HuH-7.5 (cell line): ENCODE data around the gene CD300A.
"Not testable (repeated sequence)": the region's sequence is repeated elsewhere in the genome, so short reads cannot be mapped to it uniquely, and the experiment has no call there.

Experiments
- DNase-seq: peaks from one replicate; pipeline ENCODE4 v3.0.0; 2011; ENCODE audit warnings: low spot score

CD300A gene

DNA sequence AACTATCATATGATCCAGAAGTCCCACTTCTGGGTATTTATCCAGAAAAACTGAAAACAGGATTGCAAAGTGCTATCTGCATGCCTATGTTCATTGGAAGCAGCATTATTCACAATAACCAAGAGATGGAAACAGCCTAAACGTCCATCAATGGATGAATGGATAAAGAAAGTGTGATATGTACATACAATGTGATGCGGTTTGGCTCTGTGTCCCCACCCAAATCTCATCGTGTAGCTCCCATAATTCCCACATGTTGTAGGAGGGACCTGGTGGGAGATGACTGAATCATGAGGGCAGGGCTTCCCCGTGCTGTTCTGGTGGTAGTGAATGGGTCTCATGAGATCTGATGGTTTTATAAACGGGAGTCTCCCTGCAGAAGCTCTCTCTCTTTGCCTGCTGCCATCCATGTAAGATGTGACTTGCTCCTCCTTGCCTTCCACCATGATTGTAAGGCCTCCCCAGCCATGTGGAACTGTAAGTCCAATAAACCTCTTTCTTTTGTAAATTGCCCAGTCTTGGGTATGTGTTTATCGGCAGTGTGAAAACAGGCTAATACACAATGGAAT, 52.1 kb downstream of the CD300A start:
- not testable (repeated sequence) for DNase-seq

DNA sequence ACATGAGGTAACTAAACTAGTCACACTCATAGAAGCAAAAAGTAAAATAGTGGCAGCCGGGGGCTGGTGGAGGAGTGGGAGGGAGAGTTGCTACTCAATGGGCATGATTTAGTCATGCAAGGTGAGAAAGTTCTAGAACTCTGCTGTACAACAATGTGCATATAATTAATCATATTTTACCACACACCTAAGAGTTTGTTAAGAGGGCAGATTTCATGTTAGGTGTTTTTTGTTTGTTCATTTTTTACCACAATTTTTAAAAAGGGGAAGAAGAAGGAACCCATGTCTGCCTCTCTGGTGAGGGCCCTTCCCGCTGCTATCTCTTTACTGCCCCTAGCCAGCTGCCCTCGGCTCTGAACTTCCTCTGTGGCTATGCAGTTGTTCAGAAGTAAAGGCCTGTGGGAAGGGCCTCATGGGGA, 53.6 kb downstream of the CD300A start:
- DNase-seq, result no peak

DNA sequence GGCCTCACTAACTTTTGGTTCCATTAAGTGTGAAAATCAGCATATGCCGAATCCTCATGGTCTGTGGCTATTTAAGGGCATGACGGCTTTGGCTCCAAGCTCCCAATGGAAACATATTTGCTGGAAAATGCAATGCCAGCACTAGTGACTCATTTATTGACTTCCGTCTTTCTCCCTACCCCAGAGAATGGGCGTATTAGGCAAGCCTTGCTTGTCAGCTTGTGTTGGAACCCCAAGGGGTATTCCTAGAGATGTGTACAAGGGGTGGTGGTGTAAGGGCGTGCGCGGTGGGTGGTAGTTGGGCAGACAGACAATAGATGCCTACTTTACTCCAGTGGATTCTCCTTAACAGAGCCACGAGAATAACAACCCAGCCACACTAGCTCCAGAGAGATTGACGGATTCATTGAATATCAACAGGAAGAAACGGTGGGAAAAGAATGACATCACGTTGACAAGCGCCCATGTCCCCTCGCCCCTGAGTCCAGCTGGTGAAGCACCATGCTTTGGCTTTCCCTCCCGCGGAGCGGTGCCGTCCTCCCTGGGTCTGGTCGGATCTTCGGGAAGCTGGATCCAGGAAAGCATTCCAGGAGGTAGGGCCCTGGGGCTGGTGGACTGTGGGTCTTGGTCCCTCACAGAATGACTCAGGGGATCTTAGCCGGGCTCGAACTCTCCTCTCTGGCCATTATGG, 54.5 kb downstream of the CD300A start:
- no peak for DNase-seq

DNA sequence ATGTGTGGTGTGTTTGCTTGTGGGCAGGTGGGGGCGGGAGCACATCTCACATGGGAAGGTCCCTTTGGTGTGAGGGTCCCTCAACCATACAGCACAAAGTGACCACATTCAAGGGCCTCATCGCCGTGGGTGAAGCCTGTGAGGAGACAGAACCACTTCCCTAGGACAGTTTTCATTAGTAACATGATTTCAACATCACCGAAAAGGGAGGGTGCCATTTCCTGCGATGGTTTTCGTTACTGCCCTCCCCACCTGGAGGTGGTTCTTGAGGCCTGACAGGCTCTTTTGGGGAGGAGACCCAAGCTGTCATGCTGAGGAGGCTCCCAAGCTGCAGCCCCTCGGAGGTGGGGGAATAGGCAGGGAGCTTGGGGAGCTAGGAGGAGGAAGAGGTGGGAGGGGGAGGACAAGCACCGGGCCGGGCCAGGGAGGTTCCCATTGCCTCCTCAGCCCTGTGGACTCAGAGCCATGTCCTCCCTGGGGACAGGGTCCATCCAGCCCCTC, 55.3 kb downstream of the CD300A start:
- no peak for DNase-seq

DNA sequence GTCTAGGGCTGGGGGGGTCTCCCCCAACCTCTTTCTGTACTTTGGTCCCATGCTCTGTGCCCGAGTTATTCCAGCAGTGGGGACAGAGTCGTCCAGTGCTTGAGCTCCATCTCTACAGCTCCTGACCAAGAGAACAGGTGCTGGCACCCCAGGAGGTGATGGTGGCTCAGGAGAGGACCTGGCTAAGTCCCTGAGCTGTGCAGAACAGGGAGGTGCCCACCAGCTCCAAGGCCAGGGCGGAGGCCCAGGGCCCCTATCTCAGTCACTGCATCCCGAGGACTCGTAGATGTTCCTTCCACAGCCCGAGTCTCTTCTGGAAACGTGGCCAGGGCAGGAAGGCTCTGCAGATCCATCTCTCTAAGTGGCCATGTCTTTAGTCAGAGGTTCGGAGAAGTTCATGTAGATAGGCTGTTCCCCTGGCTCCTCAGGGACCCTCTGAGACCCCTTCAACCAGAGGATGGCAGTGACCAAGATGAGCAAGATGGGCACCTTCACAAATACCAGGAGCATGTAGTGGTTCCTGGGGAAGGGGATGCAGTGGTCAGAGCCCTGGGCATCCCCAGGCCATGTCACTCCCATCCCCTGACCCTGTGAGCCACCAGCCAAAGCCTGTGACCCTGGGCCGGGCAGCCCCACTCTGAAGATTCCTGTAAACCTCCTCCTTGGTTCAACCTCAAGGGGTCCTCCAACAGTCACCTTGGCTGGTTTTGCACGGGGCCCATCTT, 56.1 kb downstream of the CD300A start:
- DNase-seq, result no peak

DNA sequence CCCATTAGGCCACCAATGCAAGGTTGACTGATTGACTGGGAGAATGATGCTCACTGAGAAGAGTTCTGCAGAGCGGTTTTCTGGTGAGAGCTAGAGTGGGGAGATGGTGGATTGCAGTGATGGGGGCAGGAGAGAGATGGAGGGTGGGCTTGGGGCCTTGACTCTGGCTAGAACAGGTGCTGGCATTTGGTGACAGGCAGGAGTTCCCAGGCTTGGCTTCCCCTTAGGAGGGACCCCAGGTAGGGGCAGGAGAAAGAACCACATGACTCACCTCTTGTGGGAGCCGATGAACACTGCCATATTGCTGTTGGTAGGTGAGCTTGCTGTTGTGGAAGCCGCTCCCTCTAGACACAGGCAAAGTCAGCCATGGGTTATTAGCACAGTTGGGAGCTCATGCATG, 56.9 kb downstream of the CD300A start:
- no peak for DNase-seq

DNA sequence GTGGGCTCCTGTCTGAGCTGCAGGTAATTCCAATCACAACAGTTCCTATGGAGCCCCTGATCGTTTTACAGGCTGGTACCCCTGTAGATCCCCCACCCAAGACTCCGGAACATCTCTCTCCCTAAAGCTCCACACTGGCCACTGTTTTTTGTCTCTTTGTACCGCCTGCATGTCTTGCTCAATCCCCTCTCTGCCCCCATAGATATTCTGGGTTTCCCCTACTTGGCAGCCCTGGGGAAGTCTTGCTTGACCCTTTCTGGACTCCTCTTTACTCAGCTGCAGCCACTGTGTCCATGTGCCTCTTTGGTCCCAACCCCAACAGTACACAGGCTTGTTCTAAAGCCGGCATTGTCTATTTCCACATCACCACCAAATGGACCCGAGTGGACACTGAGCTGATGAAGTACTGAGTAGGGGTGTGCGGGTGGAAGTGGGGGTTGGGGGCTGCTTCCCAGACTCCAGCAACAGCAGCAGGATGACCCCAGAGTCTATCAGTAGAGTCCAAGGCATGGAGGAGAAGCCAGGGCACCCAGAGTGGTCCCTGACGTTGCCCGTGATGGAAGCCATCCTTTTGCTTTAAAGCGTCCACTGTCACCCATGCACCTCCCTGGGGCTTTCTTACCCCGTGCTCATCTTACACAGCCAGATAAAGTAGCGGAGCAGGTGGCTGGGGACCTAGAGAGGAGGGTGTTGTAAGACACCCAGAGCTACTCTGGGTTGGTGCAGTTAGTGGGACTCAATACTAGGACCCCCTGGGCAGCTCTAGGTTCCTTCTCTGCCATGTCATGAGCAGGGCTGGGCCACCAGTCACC, 58.4 kb downstream of the CD300A start:
- DNase-seq, result no peak

DNA sequence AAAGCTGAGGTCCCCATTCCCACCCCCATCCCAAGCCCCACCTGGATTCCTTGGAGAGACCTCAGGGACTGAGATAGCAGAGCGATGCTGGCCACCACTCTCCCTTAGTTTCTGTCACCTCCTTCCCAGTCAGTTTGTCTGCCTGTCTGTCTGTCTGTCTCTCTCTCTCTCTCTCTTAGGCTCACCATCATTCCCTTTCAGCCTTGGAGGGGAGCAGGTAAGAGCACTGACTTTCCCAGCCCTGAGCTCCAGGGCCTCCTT, 59.0 kb downstream of the CD300A start:
- DNase-seq, result no peak

DNA sequence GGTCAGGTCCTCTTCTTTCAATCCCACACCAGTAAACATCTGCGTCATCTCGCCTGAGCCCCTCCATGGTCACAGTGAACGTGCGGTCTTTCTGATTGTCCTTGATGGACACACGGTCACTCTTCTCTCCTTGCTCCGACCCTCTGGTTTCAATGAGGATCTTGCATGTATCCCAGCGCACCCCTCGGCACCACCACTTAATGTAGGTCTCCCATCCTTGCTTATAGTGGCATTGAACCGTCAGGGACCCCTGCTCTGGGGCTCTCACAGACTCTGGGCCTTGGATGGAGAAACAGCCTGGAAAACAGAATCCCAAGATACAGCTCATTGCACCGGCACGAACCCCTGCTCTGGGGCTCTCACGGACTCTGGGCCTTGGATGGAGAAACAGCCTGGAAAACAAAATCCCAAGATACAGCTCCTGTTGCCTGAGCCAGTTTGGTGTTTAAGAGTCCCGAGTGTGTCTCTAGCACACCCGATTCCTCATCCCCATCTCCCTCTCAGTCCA, 59.4 kb downstream of the CD300A start:
- DNase-seq, result no peak

DNA sequence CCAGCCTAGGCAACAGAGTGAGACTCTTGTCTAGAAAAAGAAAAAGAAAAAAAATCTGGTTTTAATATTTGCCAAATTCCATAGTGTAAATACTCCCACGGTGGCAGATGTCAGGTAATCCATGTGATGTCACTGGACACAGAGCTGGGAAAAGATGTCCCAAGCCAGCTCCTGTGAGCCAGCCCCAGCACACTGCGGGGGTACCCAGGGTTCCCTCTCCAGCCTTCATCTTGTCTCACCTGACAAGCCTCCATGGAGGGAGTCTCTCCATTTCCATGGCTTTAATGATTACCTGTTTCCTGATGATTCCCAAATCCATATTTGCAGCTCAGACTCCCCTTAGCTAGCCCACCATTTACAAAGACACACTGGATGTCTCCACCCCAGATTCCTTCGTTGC, 60.2 kb downstream of the CD300A start:
- no peak for DNase-seq

DNA sequence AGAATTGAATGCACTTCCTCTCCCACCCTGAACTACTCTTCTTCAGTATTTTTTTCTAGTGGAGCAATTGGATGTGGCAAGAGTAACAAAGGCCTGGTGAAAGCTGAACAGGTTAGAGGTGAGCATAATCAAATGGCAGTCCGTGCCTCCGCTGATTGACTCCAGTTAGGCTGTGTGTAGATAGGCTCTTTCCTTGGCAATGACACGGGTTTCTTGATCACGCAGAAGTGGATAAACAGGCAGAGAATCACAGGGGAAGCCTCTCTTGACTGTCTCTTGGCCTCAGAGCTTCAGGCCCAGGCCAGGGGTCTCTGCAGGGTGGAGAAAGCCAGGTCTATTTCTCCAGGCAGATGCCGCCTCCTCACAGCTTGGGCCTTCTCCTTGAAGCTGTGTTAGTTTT, 60.6 kb downstream of the CD300A start:
- no peak for DNase-seq

DNA sequence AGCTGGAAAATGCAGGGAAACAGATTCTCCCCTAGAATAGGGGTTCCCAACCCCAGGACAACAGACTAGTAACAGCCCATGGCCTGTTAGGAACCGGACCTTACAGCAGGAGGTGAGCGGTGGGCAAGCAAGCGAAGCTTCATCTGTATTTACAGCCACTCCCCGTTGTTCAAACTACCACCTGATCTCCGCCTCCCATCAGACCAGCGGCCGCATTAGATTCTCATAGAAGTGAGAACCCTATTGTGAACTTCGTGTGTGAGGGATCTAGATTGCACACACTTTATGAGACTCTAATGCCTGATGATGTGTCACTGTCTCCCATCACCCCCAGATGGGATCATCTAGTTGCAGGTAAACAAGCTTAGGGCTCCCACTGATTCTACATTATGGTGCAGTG, 61.3 kb downstream of the CD300A start:
- DNase-seq, result no peak

DNA sequence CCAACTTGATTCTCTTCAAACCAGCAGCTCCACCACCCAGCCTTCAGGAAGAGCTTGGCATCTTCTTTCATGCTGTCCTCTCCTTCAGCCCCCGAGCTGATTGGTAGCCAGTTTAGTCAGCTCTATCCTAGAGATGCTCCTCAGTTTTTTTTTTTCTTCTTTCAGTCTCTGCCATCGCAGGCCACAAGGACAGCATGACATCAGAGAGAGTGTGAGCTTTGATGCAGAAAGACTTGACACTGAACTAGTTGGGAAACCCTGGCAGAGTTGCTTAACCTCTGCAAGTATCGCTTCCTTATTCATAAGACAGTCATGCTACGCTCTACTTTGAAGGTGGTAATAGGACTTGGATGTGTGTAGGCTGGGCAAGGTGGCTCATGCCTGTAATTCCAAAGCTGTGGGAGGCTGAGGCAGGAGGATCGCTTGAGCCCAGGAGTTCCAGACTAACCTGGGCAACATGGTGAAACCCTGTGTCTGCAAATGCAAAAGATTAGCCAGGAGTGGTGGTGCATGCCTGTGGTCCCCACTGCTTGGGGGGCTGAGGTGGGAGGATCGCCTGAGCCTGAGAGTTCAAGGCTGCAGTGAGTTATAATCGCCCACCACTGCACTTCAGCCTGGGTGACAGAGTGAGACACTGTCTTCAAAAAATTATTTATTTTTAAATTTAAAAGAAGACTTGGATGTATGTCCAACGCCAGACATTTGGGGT, 62.2 kb downstream of the CD300A start:
- no peak for DNase-seq

DNA sequence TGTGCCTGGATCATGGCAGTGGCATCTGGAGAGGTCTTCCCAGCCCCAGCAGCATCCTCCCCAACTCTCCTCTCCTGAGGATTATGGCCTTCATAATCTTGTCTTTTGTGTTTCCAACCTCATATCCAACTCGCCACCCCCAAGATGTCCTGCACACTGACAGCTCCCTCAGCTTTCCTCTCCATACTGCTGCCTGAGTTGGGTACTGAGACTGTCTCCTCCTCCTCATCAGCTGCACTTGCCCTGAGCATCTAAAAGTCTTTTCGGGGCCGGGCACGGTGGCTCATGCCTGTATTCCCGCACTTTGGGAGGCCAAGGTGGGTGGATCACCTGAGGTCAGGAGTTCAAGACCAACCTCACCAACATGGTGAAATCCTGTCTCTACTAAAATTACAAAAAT, 62.8 kb downstream of the CD300A start:
- no peak for DNase-seq

DNA sequence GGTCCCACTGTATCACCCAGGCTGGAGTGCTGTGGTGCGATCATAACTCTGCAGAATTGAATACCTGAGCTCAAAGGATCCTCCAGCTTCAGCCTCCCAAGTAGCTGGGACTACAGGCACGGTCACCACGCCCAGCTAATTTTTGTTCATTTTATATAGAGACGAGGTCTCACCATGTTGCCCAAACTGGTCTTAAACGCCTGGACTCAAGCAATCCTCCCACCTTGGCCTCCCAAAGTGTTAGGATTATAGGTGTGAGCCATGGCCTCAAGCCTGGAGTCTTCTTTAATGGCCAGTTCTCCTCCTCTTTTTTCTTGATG, 64.4 kb downstream of the CD300A start:
- DNase-seq, result no peak

DNA sequence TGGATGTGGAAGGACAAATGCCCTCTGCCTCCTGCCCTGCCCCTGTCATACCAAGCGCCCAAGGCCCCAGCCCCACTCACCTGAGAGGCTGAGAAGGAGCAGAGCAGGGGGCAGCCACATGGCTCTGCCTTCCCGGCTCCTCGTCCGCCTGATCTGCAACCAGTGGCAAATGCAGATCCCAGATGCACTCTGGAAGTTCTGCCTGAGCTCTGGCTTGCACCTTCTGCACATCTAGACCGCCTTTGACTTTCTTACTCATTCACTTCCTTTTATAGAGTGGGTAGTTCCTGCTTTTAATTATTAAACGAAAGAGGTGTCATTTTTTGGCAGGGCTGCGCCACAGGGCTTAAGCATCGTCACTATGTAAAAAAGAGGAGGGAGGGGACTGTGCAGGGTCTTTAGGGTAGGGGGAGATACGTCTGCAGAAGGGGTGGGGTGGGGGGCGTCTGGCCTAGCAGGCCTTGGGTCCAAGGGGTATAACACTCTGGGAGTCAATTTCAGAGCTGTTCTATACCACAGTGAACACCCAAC, 64.9 kb downstream of the CD300A start, which contains the start of gene CD300LB:
TSS of gene CD300LB (minus strand) at position 245 of the 531 bp plus-strand sequence. CDS start at position 120, 125 bp downstream.
- no peak for DNase-seq

DNA sequence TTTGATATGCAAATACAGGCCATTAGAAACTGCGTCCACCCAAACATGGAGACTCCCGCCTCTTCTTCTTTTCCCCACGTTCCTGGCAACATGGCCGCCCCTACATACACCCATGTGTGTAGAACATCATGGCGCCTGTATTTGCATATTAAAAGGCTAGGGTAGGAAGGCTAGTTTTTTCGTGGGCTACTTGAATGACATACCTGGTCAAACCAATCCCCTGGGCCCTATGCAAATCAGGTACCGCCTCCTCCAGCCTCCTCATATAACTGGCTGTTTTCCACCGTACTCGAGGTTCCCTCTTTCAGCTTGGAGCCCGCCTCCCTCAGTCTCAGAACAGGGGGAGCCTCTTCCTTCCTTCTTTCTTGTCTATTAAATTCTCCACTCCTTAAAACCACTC, 65.7 kb downstream of the CD300A start:
- DNase-seq, result no peak
